Activated B cell treated with CpG ODN at 0.5 μM for 24 hours (primary cell): ENCODE results near the gene MKNK1. TPM values are rescaled to one million over a fixed set of nuclear protein-coding genes. Genes with fewer than 3 reads are reported as not detected.

Experiments used
- ATAC-seq: fragments of 200-7000 bp; cut with Tn5 transposase; one replicate; pipeline ENCODE4 v1.10.0; 2021; ENCODE audit warnings: low read depth, mild to moderate bottlenecking, moderate library complexity
- CTCF ChIA-PET: fragments of 350-600 bp; sonication (Branson Sonifier 250); formaldehyde crosslinking; loops from one replicate; lab custom pipeline; 2021; ENCODE audit warnings: antibody characterized with exemption; lab: Charles Lee
- POLR2A ChIA-PET: fragments of 350-600 bp; sonication (Branson Sonifier 250); formaldehyde crosslinking; loops from one replicate; lab custom pipeline; 2021; ENCODE audit warnings: antibody characterized with exemption; lab: Charles Lee
- DNase-seq: peaks from one replicate; pipeline ENCODE4 v3.0.0; 2022
- H3K27ac Mint-ChIP-seq: one replicate; pipeline ENCODE4 v1.8.0; 2020; ENCODE audit warnings: mixed read lengths
- H3K27me3 Mint-ChIP-seq: one replicate; pipeline ENCODE4 v1.8.0; 2021; ENCODE audit warnings: mixed read lengths
- H3K36me3 Mint-ChIP-seq: one replicate; pipeline ENCODE4 v1.8.0; 2021; ENCODE audit warnings: low read depth, mixed read lengths
- H3K4me1 Mint-ChIP-seq: one replicate; pipeline ENCODE4 v1.8.0; 2021; ENCODE audit warnings: mixed read lengths
- H3K4me3 Mint-ChIP-seq: one replicate; pipeline ENCODE4 v1.8.0; 2020; ENCODE audit warnings: mild to moderate bottlenecking, mixed read lengths
- H3K9me3 Mint-ChIP-seq: one replicate; pipeline ENCODE4 v1.8.0; 2020; ENCODE audit warnings: mixed read lengths
- CTCF ChIP-seq: fragments of 200-600 bp; IDR thresholded peaks from one replicate; pipeline ENCODE4 v1.8.0; 2022; ENCODE audit warnings: antibody characterized with exemption, mild to moderate bottlenecking
- intact Hi-C: fragments of 100-400 bp; cut with micrococcal nuclease; formaldehyde crosslinking; loops from one replicate; pipeline ENCODE4 v1.15.1; 2024
- total RNA-seq: library from RNA; stranded (reverse); gene quantifications from 2 replicates; pipeline ENCODE4 v1.2.3, GENCODE V29; 2022

Gene MKNK1
- total RNA-seq, 1 donor from 2014 or later, result 45.0 TPM

- ATAC-seq, result no peak
- no peak for TF ChIP-seq CTCF
- Mint-ChIP-seq H3K36me3 (no peaks in the 10 kb centered on the region), H3K4me3 (no peak overlapping the region), H3K4me1 (no peaks in the 10 kb centered on the region), H3K27ac (no peak overlapping the region), H3K9me3 (no peaks in the 10 kb centered on the region), H3K27me3 (peaks cover 46% of the 10 kb centered on the region)
- ChIA-PET POLR2A (no interaction called here), CTCF (no interaction called here)
- no peak for DNase-seq
- intact Hi-C loops, result no loop called here
Measured at GRCh38 chr1:46520063-46520911, 83.8 kb downstream of the MKNK1 start.

DNA sequence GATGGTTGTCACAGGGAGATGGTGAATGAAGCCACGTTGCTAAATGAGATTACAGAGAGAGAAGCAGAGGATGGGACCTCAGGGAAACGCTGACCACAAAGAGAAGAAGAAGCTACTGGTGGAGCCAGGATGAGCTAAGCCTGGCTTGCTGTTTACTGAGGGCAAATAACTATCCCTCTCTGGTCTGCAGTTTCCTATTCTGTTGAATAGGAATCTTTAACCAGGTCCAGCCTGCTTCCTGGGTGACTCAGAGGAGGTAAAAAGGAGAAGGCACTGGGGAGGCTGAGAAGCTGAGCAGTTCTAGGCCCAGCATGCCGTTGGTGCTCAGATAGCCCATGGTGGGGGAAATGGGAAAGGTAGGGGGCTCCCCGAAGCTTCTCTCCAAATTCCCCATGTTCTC is 84.9 kb downstream of the MKNK1 start:
- H3K9me3 Mint-ChIP-seq, result no peaks in the 10 kb centered on the region
- no peaks in the 10 kb centered on the region for H3K4me1 Mint-ChIP-seq
- intact Hi-C loops, result no loop called here
- no peak for TF ChIP-seq CTCF
- H3K4me3 Mint-ChIP-seq, result no peak overlapping the region
- no peak overlapping the region for H3K27ac Mint-ChIP-seq
- H3K36me3 Mint-ChIP-seq, result no peaks in the 10 kb centered on the region
- POLR2A ChIA-PET, result no interaction called here
- H3K27me3 Mint-ChIP-seq, result peaks cover 38% of the 10 kb centered on the region
- CTCF ChIA-PET, result no interaction called here
- DNase-seq (no peak), ATAC-seq (no peak)

- no peak overlapping the region for H3K27ac Mint-ChIP-seq
- peaks cover 39% of the 10 kb centered on the region for H3K27me3 Mint-ChIP-seq
- H3K36me3 Mint-ChIP-seq, result no peaks in the 10 kb centered on the region
- no peak overlapping the region for H3K4me3 Mint-ChIP-seq
- H3K9me3 Mint-ChIP-seq, result no peaks in the 10 kb centered on the region
- TF ChIP-seq CTCF, result no peak
- H3K4me1 Mint-ChIP-seq, result no peaks in the 10 kb centered on the region
- intact Hi-C loops, result no loop called here
- CTCF ChIA-PET, result no interaction called here
- DNase-seq (no peak), ATAC-seq (no peak)
- POLR2A ChIA-PET, result no interaction called here
Measured at GRCh38 chr1:46517932-46518498, 86.1 kb downstream of the MKNK1 start.

- no peak for ATAC-seq
- Mint-ChIP-seq H3K4me3 (no peak overlapping the region), H3K27me3 (peaks cover 41% of the 10 kb centered on the region), H3K4me1 (no peaks in the 10 kb centered on the region), H3K27ac (no peak overlapping the region), H3K9me3 (no peaks in the 10 kb centered on the region), H3K36me3 (no peaks in the 10 kb centered on the region)
- CTCF ChIA-PET, result no interaction called here
- DNase-seq, result no peak
- POLR2A ChIA-PET, result no interaction called here
- intact Hi-C loops, result no loop called here
- no peak for TF ChIP-seq CTCF
Measured at GRCh38 chr1:46517010-46517600, 87.0 kb downstream of the MKNK1 start.

DNA sequence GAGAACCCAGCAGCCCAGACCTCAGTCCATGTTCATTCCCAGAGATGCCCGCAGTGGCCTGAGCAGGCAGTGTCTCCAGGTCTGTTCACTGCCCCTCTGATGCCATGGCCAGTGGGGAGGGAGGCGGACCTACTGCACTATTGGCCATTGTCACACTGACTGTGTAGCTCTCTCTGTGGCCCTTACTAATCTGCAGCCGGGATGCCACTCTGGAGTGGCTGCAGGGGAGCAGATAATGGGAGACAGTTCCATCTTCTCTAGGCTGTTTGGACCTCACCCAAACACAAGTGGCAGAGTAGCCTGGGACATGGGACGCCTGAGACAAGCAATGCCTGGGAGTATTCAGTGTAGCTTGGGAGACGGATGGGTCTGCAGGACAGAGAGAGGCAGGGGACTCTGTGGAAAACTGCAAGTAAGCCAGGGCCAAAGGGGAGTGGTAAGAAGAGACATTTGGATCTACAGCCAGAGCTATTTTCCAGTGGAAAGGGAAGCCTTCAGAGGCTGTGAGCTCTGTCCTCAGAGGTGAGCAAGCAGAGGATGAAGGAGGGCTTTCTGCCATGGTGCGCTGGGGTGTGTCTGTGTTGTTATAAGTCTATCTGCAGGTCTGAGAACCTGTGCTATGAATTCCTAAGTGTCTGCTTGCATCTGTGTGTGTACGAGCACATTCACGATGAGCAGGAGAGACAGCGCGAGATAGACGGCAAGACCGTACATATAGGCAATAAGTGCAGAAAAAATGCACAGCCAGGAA is 87.7 kb downstream of the MKNK1 start:
- Mint-ChIP-seq H3K9me3 (no peaks in the 10 kb centered on the region), H3K27ac (no peak overlapping the region), H3K4me1 (no peaks in the 10 kb centered on the region), H3K36me3 (no peaks in the 10 kb centered on the region), H3K27me3 (peaks cover 40% of the 10 kb centered on the region), H3K4me3 (no peak overlapping the region)
- ChIA-PET POLR2A (no interaction called here), CTCF (no interaction called here)
- ATAC-seq (no peak), DNase-seq (no peak)
- no peak for TF ChIP-seq CTCF
- intact Hi-C loops, result no loop called here
